Stimulated activated effector memory CD8-positive, alpha-beta T cell treated with anti-CD3 and anti-CD28 coated beads, Interleukin-12 subunit alpha, Interleukin-12 subunit beta, amount 100 ng/mL, for 72 hours (primary cell): ENCODE measurements around the gene KREMEN2.
"Not testable (repeated sequence)": the region's sequence is repeated elsewhere in the genome, so short reads cannot be mapped to it uniquely, and the experiment has no call there.

ENCODE experiments used
- ATAC-seq: fragments of 150-1000 bp; cut with Tn5 transposase; 2 replicates; pipeline ENCODE4 v1.10.0; 2021
- DNase-seq, 2 donors: peaks; one replicate each; pipeline ENCODE4 v3.0.0; 2021 to 2022; ENCODE audit warnings: low spot score in 2 of 2
- H3K27ac Mint-ChIP-seq: one replicate; pipeline ENCODE4 v1.8.0; 2022; ENCODE audit warnings: mild to moderate bottlenecking, mixed read lengths
- H3K36me3 Mint-ChIP-seq: one replicate; pipeline ENCODE4 v1.8.0; 2022; ENCODE audit warnings: mild to moderate bottlenecking, mixed read lengths
- H3K4me1 Mint-ChIP-seq: one replicate; pipeline ENCODE4 v1.8.0; 2022; ENCODE audit warnings: mixed read lengths
- H3K4me3 Mint-ChIP-seq: one replicate; pipeline ENCODE4 v1.8.0; 2022; ENCODE audit warnings: mild to moderate bottlenecking, mixed read lengths
- H3K9me3 Mint-ChIP-seq: one replicate; pipeline ENCODE4 v1.8.0; 2022; ENCODE audit warnings: mixed read lengths

KREMEN2 gene

DNA sequence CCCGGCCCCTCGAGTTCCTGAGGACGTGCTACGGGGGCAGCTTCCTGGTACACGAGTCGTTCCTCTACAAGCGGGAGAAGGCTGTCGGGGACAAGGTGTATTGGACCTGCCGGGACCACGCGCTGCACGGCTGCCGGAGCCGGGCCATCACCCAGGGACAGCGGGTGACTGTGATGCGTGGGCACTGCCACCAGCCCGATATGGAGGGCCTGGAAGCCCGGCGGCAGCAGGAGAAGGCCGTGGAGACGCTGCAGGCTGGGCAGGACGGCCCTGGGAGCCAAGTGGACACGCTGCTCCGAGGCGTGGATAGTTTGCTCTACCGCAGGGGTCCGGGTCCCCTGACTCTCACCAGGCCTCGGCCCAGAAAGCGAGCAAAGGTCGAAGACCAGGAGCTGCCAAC, 30.9 kb upstream of the KREMEN2 start:
- Mint-ChIP-seq H3K27ac (no peak overlapping the region), H3K36me3 (peaks cover 72% of the 10 kb centered on the region), H3K4me3 (no peak overlapping the region), H3K4me1 (peaks cover 4% of the 10 kb centered on the region), H3K9me3 (no peaks in the 10 kb centered on the region)
- no peak for DNase-seq
- ATAC-seq, result no peak

DNA sequence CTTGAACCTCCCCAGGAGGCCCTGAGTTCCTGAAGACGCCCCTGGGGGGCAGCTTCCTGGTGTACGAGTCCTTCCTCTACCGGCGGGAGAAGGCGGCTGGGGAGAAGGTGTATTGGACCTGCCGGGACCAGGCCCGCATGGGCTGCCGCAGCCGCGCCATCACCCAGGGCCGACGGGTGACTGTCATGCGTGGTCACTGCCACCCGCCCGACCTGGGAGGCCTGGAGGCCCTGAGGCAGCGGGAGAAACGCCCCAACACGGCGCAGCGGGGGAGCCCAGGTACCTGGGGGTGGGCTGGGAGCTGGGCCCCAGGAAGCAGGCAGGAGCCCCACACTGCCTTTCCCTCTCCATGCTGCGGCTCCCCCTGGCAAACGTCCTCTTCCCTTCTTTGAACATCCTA, 30.4 kb upstream of the KREMEN2 start:
- no peak overlapping the region for H3K27ac Mint-ChIP-seq
- peaks cover 77% of the 10 kb centered on the region for H3K36me3 Mint-ChIP-seq
- no peak for ATAC-seq

DNA sequence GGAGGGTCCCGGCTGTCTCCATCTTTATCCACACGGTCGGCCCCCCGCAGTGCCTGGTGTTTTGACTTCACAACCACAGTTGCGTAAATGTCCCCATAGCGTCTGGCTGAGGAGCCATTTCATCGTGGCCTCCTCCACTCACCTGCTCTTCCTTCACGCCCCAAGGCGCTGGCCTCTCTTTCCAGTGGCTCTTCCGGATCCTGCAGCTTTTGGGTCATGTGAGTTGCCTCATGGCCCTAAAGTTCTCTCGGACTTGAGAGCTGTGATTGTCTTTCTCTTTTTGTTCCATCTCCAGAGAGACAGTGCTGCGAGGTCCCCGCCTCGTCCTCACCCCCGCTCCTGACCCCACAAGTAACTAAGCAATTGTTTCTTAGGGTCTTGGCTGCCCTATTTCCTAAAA, 29.6 kb upstream of the KREMEN2 start:
- peaks cover 85% of the 10 kb centered on the region for H3K36me3 Mint-ChIP-seq
- H3K27ac Mint-ChIP-seq, result no peak overlapping the region
- no peak for DNase-seq
- no peaks in the 10 kb centered on the region for H3K9me3 Mint-ChIP-seq
- no peak for ATAC-seq
- H3K4me1 Mint-ChIP-seq, result peaks cover 4% of the 10 kb centered on the region
- no peak overlapping the region for H3K4me3 Mint-ChIP-seq

More for the DNA sequence above, 30.4 kb upstream of the KREMEN2 start:
- H3K4me3 Mint-ChIP-seq, result no peak overlapping the region
- DNase-seq, result no peak
- peaks cover 4% of the 10 kb centered on the region for H3K4me1 Mint-ChIP-seq
- no peaks in the 10 kb centered on the region for H3K9me3 Mint-ChIP-seq

DNA sequence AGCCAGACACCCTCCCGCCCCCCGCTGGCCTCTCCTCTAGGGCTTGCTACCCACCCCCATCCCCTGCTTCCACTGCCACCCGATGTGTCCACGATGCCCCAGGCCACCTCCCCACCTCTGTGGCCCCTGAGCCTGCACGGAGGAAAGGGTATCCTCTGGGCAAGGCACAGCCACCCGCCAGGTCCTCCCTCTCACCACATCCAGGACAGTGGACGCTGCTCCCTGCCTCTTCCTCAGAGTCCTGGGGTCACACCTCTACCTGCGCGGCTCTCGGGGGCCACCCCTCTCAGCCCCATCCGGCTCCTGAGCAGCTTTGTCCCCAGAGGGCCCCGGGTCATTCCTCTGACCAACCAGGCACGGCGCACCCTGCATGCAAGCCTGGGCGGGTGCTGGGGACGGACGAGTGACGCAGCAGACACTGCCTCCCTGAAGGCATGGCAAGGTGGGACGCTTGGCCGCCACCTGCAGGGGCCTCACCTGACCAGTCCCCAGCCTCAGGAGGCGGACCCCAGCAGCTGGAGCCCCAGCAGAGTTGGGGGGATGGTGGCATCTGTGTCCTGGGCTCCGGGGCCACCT, 27.6 kb upstream of the KREMEN2 start:
- no peak for DNase-seq
- no peak for ATAC-seq
- H3K4me3 Mint-ChIP-seq, result no peak overlapping the region
- H3K36me3 Mint-ChIP-seq, result peaks cover 92% of the 10 kb centered on the region
- no peaks in the 10 kb centered on the region for H3K9me3 Mint-ChIP-seq
- peak overlapping the region; percentile 43 for H3K27ac Mint-ChIP-seq
- H3K4me1 Mint-ChIP-seq, result peaks cover 4% of the 10 kb centered on the region

DNA sequence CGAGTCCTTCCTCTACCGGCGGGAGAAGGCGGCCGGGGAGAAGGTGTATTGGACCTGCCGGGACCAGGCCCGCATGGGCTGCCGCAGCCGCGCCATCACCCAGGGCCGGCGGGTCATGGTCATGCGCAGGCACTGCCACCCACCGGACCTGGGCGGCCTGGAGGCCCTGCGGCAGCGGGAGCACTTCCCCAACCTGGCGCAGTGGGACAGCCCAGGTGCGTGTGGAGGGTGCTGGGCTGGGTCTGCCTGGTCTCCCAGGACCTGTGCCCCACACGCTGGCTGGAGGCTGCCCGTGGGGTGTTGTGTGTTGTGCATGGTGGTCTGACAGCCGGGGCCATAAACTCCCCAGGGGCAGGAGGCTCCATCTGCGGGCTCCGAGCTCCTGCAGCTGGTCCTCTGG, 26.9 kb upstream of the KREMEN2 start:
- H3K9me3 Mint-ChIP-seq, result no peaks in the 10 kb centered on the region
- no peak overlapping the region for H3K27ac Mint-ChIP-seq
- DNase-seq (no peak), ATAC-seq (no peak)
- H3K4me1 Mint-ChIP-seq, result peaks cover 4% of the 10 kb centered on the region
- peaks cover 93% of the 10 kb centered on the region for H3K36me3 Mint-ChIP-seq
- no peak overlapping the region for H3K4me3 Mint-ChIP-seq

DNA sequence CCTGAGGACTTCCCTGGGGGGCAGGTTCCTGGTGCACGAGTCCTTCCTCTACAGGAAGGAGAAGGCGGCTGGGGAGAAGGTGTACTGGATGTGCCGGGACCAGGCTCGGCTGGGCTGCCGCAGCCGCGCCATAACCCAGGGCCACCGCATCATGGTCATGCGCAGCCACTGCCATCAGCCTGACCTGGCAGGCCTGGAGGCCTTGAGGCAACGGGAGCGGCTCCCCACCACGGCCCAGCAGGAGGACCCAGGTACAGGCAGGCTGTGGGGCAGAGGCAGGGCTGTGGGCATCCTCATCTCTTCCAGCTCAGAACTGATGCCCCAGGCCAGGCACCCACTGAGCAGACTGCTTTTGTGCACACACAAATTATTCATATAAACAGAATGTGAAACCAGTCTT, 25.9 kb upstream of the KREMEN2 start:
- Mint-ChIP-seq H3K36me3 (peaks cover 93% of the 10 kb centered on the region), H3K4me1 (peaks cover 4% of the 10 kb centered on the region), H3K4me3 (no peak overlapping the region), H3K27ac (no peak overlapping the region), H3K9me3 (no peaks in the 10 kb centered on the region)
- no peak for DNase-seq
- ATAC-seq, result no peak

DNA sequence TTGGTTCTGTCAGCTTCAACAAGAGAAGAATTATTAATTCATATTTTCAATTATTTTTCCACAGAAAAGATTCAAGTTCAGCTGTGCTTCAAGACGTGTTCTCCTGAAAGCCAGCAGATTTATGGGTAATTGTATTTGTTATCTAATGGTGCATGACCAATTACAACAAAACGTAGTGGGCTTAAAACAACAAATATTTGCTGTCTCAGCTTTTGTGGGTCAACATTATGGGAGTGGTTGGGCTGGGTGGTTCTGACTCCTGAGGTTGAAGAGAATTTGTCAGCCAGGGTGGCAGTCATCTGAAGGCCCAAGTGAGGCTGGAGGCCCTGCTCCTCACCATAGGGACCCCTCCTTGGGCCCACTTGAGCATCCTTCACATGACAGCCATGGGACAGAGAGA, 24.1 kb upstream of the KREMEN2 start:
- H3K9me3 Mint-ChIP-seq, result no peaks in the 10 kb centered on the region
- peaks cover 97% of the 10 kb centered on the region for H3K36me3 Mint-ChIP-seq
- no peak overlapping the region for H3K4me3 Mint-ChIP-seq
- ATAC-seq (no peak), DNase-seq (no peak)
- H3K27ac Mint-ChIP-seq, result no peak overlapping the region
- no peaks in the 10 kb centered on the region for H3K4me1 Mint-ChIP-seq

DNA sequence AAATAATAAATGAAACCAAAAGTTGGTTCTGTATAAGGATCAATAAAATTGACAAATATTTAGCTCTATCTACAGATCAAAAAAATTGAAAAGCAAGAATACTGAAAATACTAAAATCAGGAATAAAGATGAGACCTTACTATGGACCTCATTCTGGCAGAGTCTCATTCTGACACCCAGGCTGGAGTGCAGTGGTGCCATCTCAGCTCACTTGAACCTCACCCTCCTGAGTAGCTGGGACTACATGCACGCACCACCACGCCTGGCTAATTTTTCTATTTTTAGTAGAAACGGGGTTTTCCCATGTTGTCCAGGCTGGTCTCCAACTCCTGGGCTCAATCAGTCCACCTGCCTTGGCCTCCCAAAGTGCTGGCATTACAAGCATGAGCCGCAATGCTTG, 22.0 kb upstream of the KREMEN2 start:
- no peak overlapping the region for H3K4me3 Mint-ChIP-seq
- DNase-seq, result no peak
- ATAC-seq, result no peak
- H3K9me3 Mint-ChIP-seq, result no peaks in the 10 kb centered on the region
- H3K36me3 Mint-ChIP-seq, result peaks cover 84% of the 10 kb centered on the region
- H3K4me1 Mint-ChIP-seq, result no peaks in the 10 kb centered on the region
- H3K27ac Mint-ChIP-seq, result no peak overlapping the region

DNA sequence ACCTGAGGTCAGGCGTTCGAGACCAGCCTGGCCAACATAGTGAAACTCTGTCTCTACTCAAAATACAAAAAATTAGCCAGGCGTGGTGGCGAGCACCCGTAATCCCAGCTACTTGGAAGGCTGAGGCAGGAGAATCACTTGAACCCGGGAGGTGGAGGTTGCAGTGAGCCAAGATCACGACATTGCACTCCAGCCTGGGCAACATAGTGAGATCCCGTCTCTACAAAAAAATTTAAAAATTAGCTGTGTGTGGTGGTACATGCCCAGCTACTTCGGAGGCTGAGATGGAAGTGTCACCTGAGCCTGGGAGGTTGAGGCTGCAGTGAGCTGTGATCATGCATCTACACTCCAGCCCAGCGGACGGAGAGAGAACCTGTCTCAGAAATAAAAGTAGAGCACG, 20.4 kb upstream of the KREMEN2 start:
- not testable (repeated sequence) for H3K27ac Mint-ChIP-seq, H3K4me3 Mint-ChIP-seq, DNase-seq, H3K9me3 Mint-ChIP-seq, H3K4me1 Mint-ChIP-seq, ATAC-seq
- peaks cover 68% of the 10 kb centered on the region for H3K36me3 Mint-ChIP-seq

DNA sequence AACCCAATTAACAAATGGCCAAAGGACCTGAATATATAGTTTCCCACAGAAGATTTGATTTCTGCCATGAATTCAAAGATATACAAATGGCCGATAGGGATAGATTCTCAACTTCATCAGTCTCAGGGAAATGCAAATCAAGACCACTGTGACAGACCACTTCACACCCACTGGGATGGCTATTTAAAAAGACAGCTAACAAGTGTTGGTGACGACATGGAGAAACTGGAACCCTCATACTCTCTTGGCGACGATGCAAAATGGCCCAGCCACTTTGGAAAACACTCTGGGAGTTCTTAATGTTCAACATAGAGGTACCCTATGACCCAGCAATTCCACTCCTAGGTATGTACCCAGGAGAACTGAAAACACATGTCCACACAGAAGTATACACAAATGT, 17.4 kb upstream of the KREMEN2 start:
- H3K36me3 Mint-ChIP-seq, result peaks cover 44% of the 10 kb centered on the region
- DNase-seq (no peak), ATAC-seq (no peak)
- H3K4me1 Mint-ChIP-seq, result no peaks in the 10 kb centered on the region
- peak overlapping the region; percentile 11 for H3K27ac Mint-ChIP-seq
- no peak overlapping the region for H3K4me3 Mint-ChIP-seq
- no peaks in the 10 kb centered on the region for H3K9me3 Mint-ChIP-seq

DNA sequence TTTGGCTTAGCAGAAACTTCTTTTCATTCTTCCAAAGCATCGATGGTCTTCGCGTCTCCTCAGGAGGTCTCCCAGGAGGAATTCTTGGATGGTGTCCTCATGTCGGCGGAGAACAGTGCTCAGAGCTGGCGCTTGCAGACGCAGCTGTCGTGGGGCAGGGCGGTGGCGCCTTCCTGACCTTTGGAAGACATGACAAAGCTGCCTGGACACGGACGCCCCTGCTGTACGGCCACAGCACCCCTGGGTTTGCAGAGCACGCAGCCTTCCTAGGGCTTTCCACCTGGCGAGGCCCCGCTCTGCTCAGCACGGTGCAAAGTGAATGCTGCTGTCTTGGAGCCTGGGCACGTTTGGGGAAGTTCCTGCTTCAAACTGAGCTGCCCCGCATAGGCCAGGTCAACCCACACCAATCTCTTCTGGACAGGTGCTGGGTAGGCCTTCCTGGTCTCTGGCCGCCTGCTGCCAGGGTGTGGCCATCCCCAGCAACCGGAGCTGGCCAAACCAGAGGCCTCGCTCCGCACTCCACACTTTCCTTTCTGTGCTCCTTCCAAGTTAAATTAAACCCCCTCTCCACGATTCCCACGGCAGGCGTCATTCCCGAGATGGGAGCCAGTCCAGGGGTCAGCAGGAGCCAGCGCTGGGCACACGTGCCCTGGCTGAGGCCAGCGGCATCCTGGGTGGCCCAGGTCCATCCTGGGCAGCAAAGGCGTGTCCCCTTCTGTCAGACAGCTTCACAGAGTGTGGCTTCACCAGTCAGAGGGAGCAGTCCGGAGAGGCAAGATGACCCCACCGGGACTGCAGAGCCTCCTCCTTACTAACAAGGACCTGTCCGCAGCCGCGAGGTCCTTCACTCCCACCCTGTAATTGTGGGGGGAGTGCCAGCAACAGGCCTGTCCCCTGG, 15.0 kb upstream of the KREMEN2 start:
- DNase-seq (no peak), ATAC-seq (no peak)
- peaks cover 20% of the 10 kb centered on the region for H3K36me3 Mint-ChIP-seq
- H3K27ac Mint-ChIP-seq, result no peak overlapping the region
- no peaks in the 10 kb centered on the region for H3K4me1 Mint-ChIP-seq
- H3K4me3 Mint-ChIP-seq, result no peak overlapping the region
- no peaks in the 10 kb centered on the region for H3K9me3 Mint-ChIP-seq

DNA sequence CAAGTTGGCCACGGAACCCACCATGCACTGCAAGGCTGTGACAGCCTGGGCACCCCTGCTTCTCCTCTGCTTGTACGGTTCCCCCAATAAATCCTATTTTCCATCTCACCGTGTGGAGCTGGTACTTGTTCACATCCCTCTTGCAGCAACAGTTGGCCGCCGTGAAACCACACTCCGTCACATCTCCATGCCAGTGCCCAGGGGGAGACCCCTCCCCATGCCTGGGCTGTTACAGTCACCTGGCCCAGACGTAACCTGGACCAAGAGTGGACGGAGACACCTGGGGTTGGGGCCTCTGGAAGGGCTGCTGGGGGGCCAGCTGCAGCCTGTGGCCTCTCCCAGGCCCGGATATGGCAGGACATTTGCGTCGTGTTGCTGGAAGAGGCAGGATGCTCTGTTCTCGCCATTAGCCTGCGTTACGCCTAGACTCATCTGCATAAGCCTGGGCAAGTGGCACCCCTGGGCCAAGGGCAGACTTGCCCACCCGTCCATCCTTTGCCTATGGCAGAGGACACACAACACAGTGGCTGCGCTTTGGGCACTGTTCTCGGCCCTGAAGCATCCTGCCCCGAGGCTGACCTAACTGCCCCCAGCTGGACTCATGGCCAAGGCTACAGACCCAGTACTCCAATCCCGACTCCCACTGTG, 14.2 kb upstream of the KREMEN2 start:
- no peaks in the 10 kb centered on the region for H3K9me3 Mint-ChIP-seq
- DNase-seq (no peak), ATAC-seq (peak; percentile 15)
- H3K36me3 Mint-ChIP-seq, result peaks cover 12% of the 10 kb centered on the region
- no peak overlapping the region for H3K27ac Mint-ChIP-seq
- H3K4me1 Mint-ChIP-seq, result no peaks in the 10 kb centered on the region
- H3K4me3 Mint-ChIP-seq, result no peak overlapping the region

DNA sequence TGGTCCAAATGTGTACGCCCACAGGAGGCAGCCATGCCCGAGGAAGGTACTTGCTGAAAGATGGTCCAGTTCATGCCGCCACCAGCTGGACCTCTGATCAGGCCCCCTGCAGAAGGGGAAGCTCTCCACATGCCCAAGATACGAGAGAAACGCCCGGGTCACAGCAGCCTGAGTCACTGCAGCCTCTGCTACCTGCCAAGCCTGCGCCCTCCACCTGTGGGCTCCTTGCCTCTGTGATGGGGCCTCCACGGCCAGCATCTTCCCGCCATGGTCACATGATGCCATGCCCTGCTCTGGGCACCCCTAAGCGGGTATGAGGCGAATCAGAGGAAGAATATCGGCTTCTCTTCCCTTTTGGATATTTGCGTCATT, 13.7 kb upstream of the KREMEN2 start:
- ATAC-seq, result no peak
- no peak overlapping the region for H3K27ac Mint-ChIP-seq
- no peaks in the 10 kb centered on the region for H3K9me3 Mint-ChIP-seq
- peaks cover 10% of the 10 kb centered on the region for H3K36me3 Mint-ChIP-seq
- DNase-seq, result no peak
- H3K4me3 Mint-ChIP-seq, result no peak overlapping the region
- H3K4me1 Mint-ChIP-seq, result no peaks in the 10 kb centered on the region

DNA sequence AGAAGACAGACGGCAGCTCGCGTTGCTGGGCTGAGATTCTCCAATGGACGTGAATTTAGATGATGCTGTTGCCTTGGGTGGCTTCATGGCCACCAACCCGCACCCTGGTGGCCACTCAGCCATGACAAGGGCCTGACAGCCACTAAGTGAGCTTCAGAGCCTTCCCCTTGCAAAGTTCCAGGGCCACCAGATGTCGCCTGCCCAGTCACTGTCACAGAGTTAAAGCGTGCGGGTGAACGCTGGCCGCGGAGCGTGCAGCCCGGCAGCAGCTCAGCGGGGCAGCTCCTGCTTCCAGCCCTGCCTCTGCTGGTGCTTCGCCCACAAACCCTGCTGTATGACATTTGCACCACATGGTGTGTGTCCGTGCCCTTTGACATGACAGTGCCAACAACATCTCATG, 13.3 kb upstream of the KREMEN2 start:
- Mint-ChIP-seq H3K4me3 (no peak overlapping the region), H3K27ac (no peak overlapping the region), H3K36me3 (peaks cover 10% of the 10 kb centered on the region), H3K9me3 (no peaks in the 10 kb centered on the region), H3K4me1 (no peaks in the 10 kb centered on the region)
- no peak for DNase-seq
- no peak for ATAC-seq

DNA sequence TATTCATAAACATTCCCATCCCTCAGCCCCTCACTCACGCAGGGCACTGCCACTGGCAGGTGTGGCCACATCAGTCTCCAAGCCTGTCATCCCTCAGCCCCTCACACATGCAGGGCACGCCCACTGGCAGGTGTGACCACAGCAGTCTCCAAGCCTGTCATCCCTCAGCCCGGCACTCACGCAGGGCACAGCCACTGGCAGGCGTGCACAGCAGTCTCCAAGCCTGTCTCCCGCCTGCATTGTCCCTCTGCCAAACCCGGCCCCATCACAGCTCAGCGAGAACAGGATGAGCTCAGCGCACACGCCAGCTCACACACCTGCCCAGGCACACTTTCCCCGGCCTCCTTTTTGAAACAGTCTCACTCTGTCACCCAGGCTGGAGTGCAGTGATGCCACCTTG, 11.4 kb upstream of the KREMEN2 start:
- Mint-ChIP-seq H3K36me3 (peaks cover 6% of the 10 kb centered on the region), H3K27ac (no peak overlapping the region), H3K4me3 (no peak overlapping the region)

More for the DNA sequence above, 11.4 kb upstream of the KREMEN2 start:
- DNase-seq (no peak), ATAC-seq (peak; percentile 36)
- Mint-ChIP-seq H3K4me1 (no peaks in the 10 kb centered on the region), H3K9me3 (no peaks in the 10 kb centered on the region)
